Ovary (tissue), 10 donors: ENCODE data around the gene DCUN1D1. TPM values are rescaled to one million over a fixed set of nuclear protein-coding genes. Genes with fewer than 3 reads are reported as not detected.

Experiments used
- DNase-seq, 5 donors: peaks; one replicate each; pipeline ENCODE4 v3.0.0-alpha.2; 2019 to 2020
- H3K27ac ChIP-seq, 2 donors: fragments of 200-600 bp; one replicate each; pipeline versions ENCODE4 v1.5.1 to v1.8.0; 2019 to 2022
- H3K27me3 ChIP-seq: fragments of 200-600 bp; one replicate; pipeline ENCODE4 v1.8.0; 2022
- H3K36me3 ChIP-seq: fragments of 200-600 bp; sonication (generic); one replicate; pipeline ENCODE4 v1.5.1; 2019
- H3K4me1 ChIP-seq: one replicate; pipeline ENCODE4 v1.8.1; 2013; ENCODE audit warnings: mild to moderate bottlenecking, moderate library complexity; ENCODE audit not compliant: insufficient read depth
- H3K4me3 ChIP-seq: fragments of 200-600 bp; sonication (generic); one replicate; pipeline ENCODE4 v1.5.1; 2017
- H3K9me3 ChIP-seq, 2 donors: fragments of 200-600 bp in 1 of 2; sonication (generic) in 1 of 2; one replicate each; pipeline versions ENCODE4 v1.5.1 to v1.8.1; 2013 to 2019; ENCODE audit warnings: mild to moderate bottlenecking in 1 of 2, moderate library complexity in 1 of 2
- EP300 ChIP-seq: sonication (generic); formaldehyde crosslinking; IDR thresholded peaks from one replicate; pipeline ENCODE4 v1.6.1; 2017; ENCODE audit warnings: antibody characterized with exemption
- POLR2A ChIP-seq: fragments of 450-650 bp; IDR thresholded peaks from one replicate; pipeline ENCODE4 v1.6.1; 2017; ENCODE audit warnings: antibody characterized with exemption, mild to moderate bottlenecking, moderate library complexity
- WGBS, 3 donors: extraction: QIAGEN DNeasy Blood & Tissue Kit in 1 of 3; methylation state at CpG; one replicate each; pipeline versions ENCODE4 v1.1.5 to v1.1.7; 2013 to 2017; 5-methylcytosine and 5-hydroxymethylcytosine counted together
- intact Hi-C, 4 donors: fragments of 100-400 bp; cut with DNase I; formaldehyde crosslinking; loops; one replicate each; pipeline versions ENCODE4 v1.11.0 to v1.15.1; 2022 to 2023
- long read RNA-seq, 3 donors: library from polyadenylated mRNA in 2 of 3; unstranded in 2 of 3; transcript quantifications; one replicate each; pipeline ENCODE4 v2.0.0 and lab custom pipeline, GENCODE V29; 2021 to 2026
- polyA plus RNA-seq, 2 donors: library from polyadenylated mRNA; stranded (reverse); fragments of 200-250 nt in 1 of 2; fragments of 350-450 nt in 1 of 2; fragmentation: Illumina TruSeq in 1 of 2; extraction: RNeasy Lipid Tissue Mini Kit (QIAGEN cat#74804) in 1 of 2; gene quantifications; one replicate each; pipeline ENCODE4 v1.2.3, GENCODE V29; 2013 to 2014
- total RNA-seq, 7 donors: library from RNA; depleted of rRNA in 2 of 7; stranded (reverse); fragments of >200 nt in 2 of 7; fragmentation: NEBNext Ultra II Directional in 3 of 7; extraction: Animal tissue kit (Norgen Biotek cat#: 25700) in 3 of 7; gene quantifications; one replicate each; pipeline versions ENCODE4 v1.1.0 to v1.2.4, GENCODE V29; 2016 to 2023
- TF ChIP-seq, protein P1 (sequence below), 3 donors: fragments of 450-650 bp in 2 of 3; fragments of 200-600 bp in 1 of 3; IDR thresholded peaks; one replicate each; pipeline versions ENCODE4 v1.5.1 to v1.8.0; 2016 to 2022; ENCODE audit warnings: antibody characterized with exemption in 3 of 3, mild to moderate bottlenecking in 1 of 3
- donor health status: DM: no; HTN: no; CAD: no; lungs with moderate emphysema.
- donor health status: DM: no; HTN: no; CAD: no.
- donor health status: Bipolar disorder and iron deficiency.
- donor health status: DM: yes; HTN: yes; CAD: no.
- donor health status: DM: no; HTN: no; CAD: no.
- donor health status: DM: yes; HTN: yes; CAD: no.

DCUN1D1 gene
- total RNA-seq (10 to 100 TPM; 14.6 to 42.7 (median 40.6) TPM), polyA plus RNA-seq (10 to 100 TPM in 1 of 2 donors, 1 to 10 TPM in 1; 7.7 to 17.2 TPM)
- long read RNA-seq, donor 1, full-length matches to known transcripts, result 12 of 16 reads
- long read RNA-seq, donor 1, partial matches to known transcripts, result 2 of 16 reads
- long read RNA-seq, donor 1, other reads (novel, unspliced or antisense), result 2 of 16 reads
- long read RNA-seq, donor 2, full-length matches to known transcripts, result 11 of 11 reads
- long read RNA-seq, donor 2, partial matches to known transcripts, result 0 of 11 reads
- long read RNA-seq, donor 2, other reads (novel, unspliced or antisense), result 0 of 11 reads
- long read RNA-seq, donor 3, full-length matches to known transcripts, result 24 of 32 reads
- long read RNA-seq, donor 3, partial matches to known transcripts, result 4 of 32 reads
- long read RNA-seq, donor 3, other reads (novel, unspliced or antisense), result 4 of 32 reads

DNA sequence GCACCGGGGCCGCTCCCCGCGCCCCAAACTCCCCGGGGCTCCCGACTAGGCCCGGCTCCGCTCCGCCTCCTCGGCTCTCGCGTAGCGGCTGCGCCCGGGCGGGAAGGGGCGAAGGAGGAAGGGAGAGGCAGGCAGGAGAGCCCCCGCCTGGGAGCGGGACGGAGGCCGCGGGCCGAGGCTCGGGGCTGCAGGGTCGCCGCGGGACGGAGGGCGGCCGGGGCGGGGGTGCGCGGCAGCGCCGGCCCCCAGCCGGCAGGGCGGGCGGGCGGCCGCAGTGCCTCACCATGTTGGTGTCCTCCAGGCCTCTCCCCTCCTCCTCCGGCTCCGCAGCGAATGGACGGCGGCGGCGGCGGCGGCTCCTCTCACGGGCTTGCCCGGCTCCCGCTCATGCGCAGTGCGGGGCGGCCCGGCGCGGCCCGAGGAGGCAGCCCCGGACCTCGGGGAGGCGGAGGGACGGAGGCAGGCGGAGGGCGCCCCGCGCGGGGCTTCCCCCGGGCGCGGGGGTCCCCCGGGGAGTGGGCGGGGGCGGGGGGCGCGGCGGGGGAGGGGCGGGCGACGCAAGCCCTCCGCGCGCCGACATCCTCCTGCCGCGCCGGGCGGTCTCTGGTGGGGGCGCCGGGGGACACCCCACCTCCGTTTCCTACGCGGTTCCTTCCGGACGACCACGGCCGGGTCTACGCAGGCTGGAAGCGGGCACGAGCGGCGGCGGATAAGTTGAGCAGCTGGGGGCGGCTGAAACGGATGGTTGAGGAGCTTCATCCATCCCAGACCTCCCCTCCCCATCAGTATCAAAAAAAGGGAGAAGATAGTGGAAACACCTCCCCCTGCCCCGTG is at the start of gene DCUN1D1:
Gene DCUN1D1 (minus strand): TSS at position 335 of the 834 bp plus-strand sequence. CDS start 49 bp downstream, at position 286.
- H3K4me1 ChIP-seq, result peaks cover 1% of the 10 kb centered on the region
- no peaks in the 10 kb centered on the region for H3K27me3 ChIP-seq
- TF ChIP-seq POLR2A, result peak; percentile 36
- TF ChIP-seq, protein P1, sequence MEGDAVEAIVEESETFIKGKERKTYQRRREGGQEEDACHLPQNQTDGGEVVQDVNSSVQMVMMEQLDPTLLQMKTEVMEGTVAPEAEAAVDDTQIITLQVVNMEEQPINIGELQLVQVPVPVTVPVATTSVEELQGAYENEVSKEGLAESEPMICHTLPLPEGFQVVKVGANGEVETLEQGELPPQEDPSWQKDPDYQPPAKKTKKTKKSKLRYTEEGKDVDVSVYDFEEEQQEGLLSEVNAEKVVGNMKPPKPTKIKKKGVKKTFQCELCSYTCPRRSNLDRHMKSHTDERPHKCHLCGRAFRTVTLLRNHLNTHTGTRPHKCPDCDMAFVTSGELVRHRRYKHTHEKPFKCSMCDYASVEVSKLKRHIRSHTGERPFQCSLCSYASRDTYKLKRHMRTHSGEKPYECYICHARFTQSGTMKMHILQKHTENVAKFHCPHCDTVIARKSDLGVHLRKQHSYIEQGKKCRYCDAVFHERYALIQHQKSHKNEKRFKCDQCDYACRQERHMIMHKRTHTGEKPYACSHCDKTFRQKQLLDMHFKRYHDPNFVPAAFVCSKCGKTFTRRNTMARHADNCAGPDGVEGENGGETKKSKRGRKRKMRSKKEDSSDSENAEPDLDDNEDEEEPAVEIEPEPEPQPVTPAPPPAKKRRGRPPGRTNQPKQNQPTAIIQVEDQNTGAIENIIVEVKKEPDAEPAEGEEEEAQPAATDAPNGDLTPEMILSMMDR (IDR thresholded peaks at IDR 0.05), result no peak
- H3K27ac ChIP-seq, result peak within 1 kb of the TSS; percentile 79 to 86
- 0 to 1% (median 1%) methylated on average over 47 to 101 of the region's 106 CpGs for WGBS, 3 donors
- H3K9me3 ChIP-seq, result no peaks in the 10 kb centered on the region
- no peaks in the 10 kb centered on the region for H3K36me3 ChIP-seq
- peak; percentile 88 to 94 (median 91) for DNase-seq
- intact Hi-C loops, result no loop called here
- peak within 1 kb of the TSS; percentile 90 for H3K4me3 ChIP-seq

DNA sequence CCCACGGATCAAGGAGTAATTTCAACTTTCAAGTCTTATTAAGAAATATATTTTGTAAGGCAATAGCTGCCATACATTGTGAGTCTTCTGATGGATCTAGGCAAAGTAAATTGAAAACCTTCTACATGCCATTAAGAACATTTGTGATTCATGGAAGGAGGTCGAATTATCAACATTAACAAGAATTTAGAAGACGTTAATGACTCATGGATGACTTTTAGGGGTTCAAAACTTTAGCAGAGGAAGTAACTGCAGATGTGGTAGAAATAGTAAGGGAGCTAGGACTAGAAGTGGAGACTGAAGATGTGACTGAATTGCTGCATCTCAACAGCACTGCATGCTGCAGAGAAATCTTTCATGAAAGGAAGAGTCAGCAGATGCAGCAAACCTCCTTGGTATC is 48.1 kb upstream of the DCUN1D1 start:
- H3K27ac ChIP-seq, result no peak overlapping the region
- H3K27me3 ChIP-seq, result no peaks in the 10 kb centered on the region
- H3K9me3 ChIP-seq, result no peaks in the 10 kb centered on the region
- no peaks in the 10 kb centered on the region for H3K36me3 ChIP-seq
- no peaks in the 10 kb centered on the region for H3K4me1 ChIP-seq
- TF ChIP-seq EP300 (no peak), POLR2A (no peak)
- H3K4me3 ChIP-seq, result no peak overlapping the region
- intact Hi-C loops, result no loop called here
- DNase-seq, result no peak
- 81 to 97% (median 96%) methylated on average over 3 of the region's 3 CpGs for WGBS, 3 donors

DNA sequence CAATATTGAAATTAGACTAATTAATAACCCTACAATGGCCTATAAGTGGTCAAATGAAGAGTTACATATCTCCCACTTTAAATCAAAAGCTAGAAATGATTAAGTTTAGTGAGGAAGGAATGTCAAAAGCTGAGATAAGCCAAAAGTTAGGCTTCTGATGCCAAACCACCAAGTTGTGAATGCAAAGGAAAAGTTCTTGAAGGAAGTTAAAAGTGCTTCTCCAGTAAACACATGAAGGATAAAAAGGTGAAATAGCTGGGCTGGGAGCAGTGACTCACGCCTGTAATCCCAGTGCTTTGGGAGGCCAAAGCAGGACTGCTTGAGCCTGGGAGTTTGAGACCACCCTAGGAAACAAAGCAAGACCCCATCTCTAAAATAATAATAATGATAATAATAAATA is 46.9 kb upstream of the DCUN1D1 start:
- no peaks in the 10 kb centered on the region for H3K9me3 ChIP-seq
- no peak for TF ChIP-seq POLR2A
- TF ChIP-seq, protein P1 (IDR thresholded peaks at IDR 0.05), result no peak
- no peak for TF ChIP-seq EP300
- no peaks in the 10 kb centered on the region for H3K27me3 ChIP-seq
- H3K4me3 ChIP-seq, result no peak overlapping the region
- intact Hi-C loops, result no loop called here
- no peak for DNase-seq
- no peak overlapping the region for H3K27ac ChIP-seq
- 93 to 97% (median 93%) methylated on average over 1 of the region's 1 CpG for WGBS, 3 donors
- H3K4me1 ChIP-seq, result no peaks in the 10 kb centered on the region
- H3K36me3 ChIP-seq, result no peaks in the 10 kb centered on the region

DNA sequence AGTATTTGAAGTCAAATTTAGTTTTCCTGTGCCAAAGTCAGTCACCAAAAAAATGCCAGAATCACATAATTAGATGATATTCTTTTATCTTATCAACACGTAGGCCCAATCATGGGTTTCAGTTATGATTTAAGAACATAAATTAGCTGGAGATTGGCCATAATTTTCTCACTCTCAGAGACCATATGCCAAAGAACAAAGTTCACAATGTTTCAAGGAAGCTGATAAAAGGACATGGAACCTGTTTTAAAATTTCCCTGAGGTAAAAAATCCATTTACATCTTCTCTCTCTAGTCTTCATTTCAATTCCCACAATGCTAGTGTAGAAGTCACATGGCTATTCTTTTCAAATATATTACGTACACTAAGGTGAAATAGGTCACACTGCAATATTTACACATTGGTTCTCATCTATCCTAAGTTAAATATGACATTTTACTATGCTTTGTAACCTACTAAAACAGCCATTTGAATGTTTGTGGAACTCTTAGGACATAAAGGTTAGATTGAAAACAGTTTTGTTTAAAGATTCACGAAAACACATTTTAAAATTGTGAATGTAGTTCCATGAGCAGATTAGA is 42.7 kb upstream of the DCUN1D1 start:
- TF ChIP-seq POLR2A (no peak), EP300 (no peak)
- H3K4me3 ChIP-seq, result no peak overlapping the region
- intact Hi-C loops, result no loop called here
- H3K27ac ChIP-seq, result no peak overlapping the region
- 81 to 84% (median 82%) methylated on average over 3 of the region's 3 CpGs for WGBS, 3 donors
- no peaks in the 10 kb centered on the region for H3K36me3 ChIP-seq
- H3K4me1 ChIP-seq, result no peaks in the 10 kb centered on the region
- no peaks in the 10 kb centered on the region for H3K27me3 ChIP-seq
- DNase-seq, result no peak
- H3K9me3 ChIP-seq, result no peaks in the 10 kb centered on the region

DNA sequence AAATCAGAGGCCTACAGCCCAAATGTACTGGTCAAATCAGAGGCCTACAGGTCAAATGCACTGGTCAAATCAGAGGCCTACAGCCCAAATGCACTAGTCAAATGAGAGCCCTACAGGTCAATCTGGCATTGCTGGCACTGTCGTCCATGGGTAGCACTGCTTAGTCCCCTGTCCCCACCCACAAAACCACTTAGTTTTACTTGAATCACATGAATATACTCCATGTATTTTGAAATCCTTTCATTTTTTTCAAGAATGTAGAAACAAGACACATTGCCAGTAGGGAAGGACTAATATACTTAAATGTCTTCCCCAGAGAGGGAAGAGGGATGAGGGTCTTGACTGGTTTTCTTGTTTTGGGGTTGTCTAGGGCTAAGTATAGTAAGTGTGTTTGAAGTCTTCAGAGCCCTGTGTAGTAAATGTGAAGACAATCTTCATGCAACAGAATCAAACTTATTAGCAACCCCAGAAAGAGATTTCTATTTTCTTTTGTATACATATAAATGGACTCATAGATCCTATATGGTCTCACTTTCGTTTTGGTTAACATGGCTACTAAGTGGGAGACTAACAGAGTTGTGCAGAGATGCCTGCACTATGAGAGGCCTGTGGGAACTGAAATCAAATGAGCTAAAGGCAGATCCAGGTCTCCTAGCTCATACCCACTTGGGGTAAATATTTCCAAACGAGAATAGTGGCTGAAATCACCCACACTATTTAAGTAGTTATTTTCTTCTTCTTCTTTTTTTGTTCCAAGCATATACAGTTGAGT is 38.3 kb upstream of the DCUN1D1 start:
- H3K9me3 ChIP-seq, result no peaks in the 10 kb centered on the region
- no peak overlapping the region for H3K4me3 ChIP-seq
- no peak for TF ChIP-seq EP300
- no peaks in the 10 kb centered on the region for H3K36me3 ChIP-seq
- intact Hi-C loops, result no loop called here
- no peak for DNase-seq
- H3K4me1 ChIP-seq, result no peaks in the 10 kb centered on the region
- 94 to 96% (median 95%) methylated on average over 3 of the region's 3 CpGs for WGBS, 3 donors
- H3K27me3 ChIP-seq, result no peaks in the 10 kb centered on the region
- H3K27ac ChIP-seq, result no peak overlapping the region
